GM23338 (cell line): ENCODE results near the gene MINAR1. TPM values are rescaled to one million over a fixed set of nuclear protein-coding genes. Genes with fewer than 3 reads are reported as not detected.

Source experiments
- ATAC-seq: fragments of 200-7000 bp; cut with Tn5 transposase; 3 replicates; pipeline ENCODE4 v1.9.1; 2020
- DNase-seq: peaks from one replicate; pipeline ENCODE4 v3.0.0-alpha.2; 2015; ENCODE audit warnings: low spot score
- H2AFZ ChIP-seq: fragments of 200-600 bp; sonication (generic); 2 replicates; pipeline ENCODE4 v1.8.0; 2016; ENCODE audit warnings: antibody characterized with exemption, mild to moderate bottlenecking, moderate library complexity
- H3F3A ChIP-seq: fragments of 200-600 bp; sonication (generic); replicated peaks from 2 replicates; pipeline ENCODE4 v1.8.0; 2017; ENCODE audit warnings: antibody characterized with exemption, mixed run types, low read depth
- H3K27ac ChIP-seq: fragments of 200-600 bp; sonication (generic); 2 replicates; pipeline ENCODE4 v1.6.1; 2016; ENCODE audit warnings: low read depth
- H3K27me3 ChIP-seq: fragments of 200-600 bp; sonication (generic); 2 replicates; pipeline ENCODE4 v1.8.0; 2016; ENCODE audit warnings: mild to moderate bottlenecking, mixed run types, moderate library complexity; ENCODE audit not compliant: insufficient read depth
- H3K36me3 ChIP-seq: fragments of 200-600 bp; sonication (generic); 2 replicates; pipeline ENCODE4 v1.8.0; 2016; ENCODE audit warnings: mild to moderate bottlenecking; ENCODE audit not compliant: insufficient read depth
- H3K4me1 ChIP-seq: fragments of 200-600 bp; sonication (generic); 2 replicates; pipeline ENCODE4 v1.8.0; 2016; ENCODE audit warnings: mild to moderate bottlenecking, moderate library complexity; ENCODE audit not compliant: insufficient read depth
- H3K4me2 ChIP-seq: fragments of 200-600 bp; sonication (generic); 2 replicates; pipeline ENCODE4 v1.7.1; 2017; ENCODE audit warnings: mixed run types
- H3K4me3 ChIP-seq: fragments of 200-600 bp; sonication (generic); 2 replicates; pipeline ENCODE4 v1.6.1; 2016; ENCODE audit warnings: mixed run types
- H3K79me2 ChIP-seq: fragments of 200-600 bp; sonication (generic); replicated peaks from 2 replicates; pipeline ENCODE4 v1.8.0; 2017; ENCODE audit warnings: mild to moderate bottlenecking; ENCODE audit not compliant: insufficient read depth
- H3K9me2 ChIP-seq: fragments of 200-600 bp; sonication (generic); 2 replicates; pipeline ENCODE4 v1.8.0; 2017; ENCODE audit not compliant: insufficient read depth
- H4K20me1 ChIP-seq: fragments of 200-600 bp; sonication (generic); replicated peaks from 2 replicates; pipeline ENCODE4 v1.8.0; 2017; ENCODE audit warnings: mild to moderate bottlenecking; ENCODE audit not compliant: insufficient read depth
- H3K27ac Mint-ChIP-seq: 2 replicates; pipeline ENCODE4 v1.8.0; 2020; ENCODE audit warnings: inconsistent platforms, mild to moderate bottlenecking, moderate library complexity, mixed read lengths
- H3K27me3 Mint-ChIP-seq: 3 replicates; pipeline ENCODE4 v1.8.0; 2022; ENCODE audit warnings: low read depth, mild to moderate bottlenecking, moderate library complexity, mixed read lengths, inconsistent platforms; ENCODE audit not compliant: insufficient read depth, poor library complexity
- H3K36me3 Mint-ChIP-seq: 3 replicates; pipeline ENCODE4 v1.8.0; 2021; ENCODE audit warnings: low read depth, mild to moderate bottlenecking, inconsistent platforms, moderate library complexity, mixed read lengths
- H3K4me1 Mint-ChIP-seq: 3 replicates; pipeline ENCODE4 v1.8.0; 2020; ENCODE audit warnings: mild to moderate bottlenecking, inconsistent platforms, mixed read lengths
- H3K4me3 Mint-ChIP-seq: 3 replicates; pipeline ENCODE4 v1.8.0; 2021; ENCODE audit warnings: moderate library complexity, mild to moderate bottlenecking, inconsistent platforms, mixed read lengths
- H3K9me3 Mint-ChIP-seq: 3 replicates; pipeline ENCODE4 v1.8.0; 2020; ENCODE audit warnings: moderate library complexity, mild to moderate bottlenecking, inconsistent platforms, mixed read lengths
- EZH2 ChIP-seq: fragments of 200-600 bp; sonication (generic); IDR thresholded peaks from one replicate; pipeline ENCODE4 v1.8.0; 2017; ENCODE audit warnings: antibody characterized with exemption, mild to moderate bottlenecking, low read depth; ENCODE audit not compliant: unreplicated experiment
- EZH2phosphoT487 ChIP-seq: fragments of 200-600 bp; sonication (generic); IDR thresholded peaks from one replicate; pipeline ENCODE4 v1.8.1; 2018; ENCODE audit warnings: antibody characterized with exemption; ENCODE audit not compliant: unreplicated experiment
- NANOG ChIP-seq: IDR thresholded peaks from 2 replicates; pipeline ENCODE4 v1.6.1; 2016; ENCODE audit warnings: antibody characterized with exemption, borderline replicate concordance
- POLR2AphosphoS5 ChIP-seq: IDR thresholded peaks from 2 replicates; pipeline ENCODE4 v1.6.1; 2016; ENCODE audit warnings: antibody characterized with exemption, low read depth
- polyA plus RNA-seq: library from polyadenylated mRNA; unstranded; fragments of >200 nt; fragmentation: Nextera tagmentation; extraction: Ambion mirVana; gene quantifications from 2 replicates; pipeline ENCODE4 v1.2.1, GENCODE V29; 2016
- total RNA-seq: library from RNA; depleted of rRNA; stranded (reverse); fragments of >200 nt; shearing (Covaris generic); gene quantifications from 2 replicates; pipeline ENCODE4 v1.2.3, GENCODE V29; 2014
- TF ChIP-seq, protein P1 (sequence below): IDR thresholded peaks from one replicate; pipeline ENCODE4 v1.6.1; 2018; ENCODE audit warnings: antibody characterized with exemption; ENCODE audit not compliant: unreplicated experiment
- TF ChIP-seq, protein P2 (sequence below): IDR thresholded peaks from 2 replicates; pipeline ENCODE4 v1.6.1; 2016; ENCODE audit warnings: antibody characterized with exemption
- TF ChIP-seq, protein P3 (sequence below): fragments of 250-450 bp; sonication (Bioruptor Pico); IDR thresholded peaks from 2 replicates; pipeline ENCODE4 v1.5.0; 2020; ENCODE audit warnings: mild to moderate bottlenecking, moderate library complexity

The MINAR1 gene
- total and polyA plus RNA-seq, 2 experiments from 2014 or later, result 0.32 to 1.4 TPM

DNA sequence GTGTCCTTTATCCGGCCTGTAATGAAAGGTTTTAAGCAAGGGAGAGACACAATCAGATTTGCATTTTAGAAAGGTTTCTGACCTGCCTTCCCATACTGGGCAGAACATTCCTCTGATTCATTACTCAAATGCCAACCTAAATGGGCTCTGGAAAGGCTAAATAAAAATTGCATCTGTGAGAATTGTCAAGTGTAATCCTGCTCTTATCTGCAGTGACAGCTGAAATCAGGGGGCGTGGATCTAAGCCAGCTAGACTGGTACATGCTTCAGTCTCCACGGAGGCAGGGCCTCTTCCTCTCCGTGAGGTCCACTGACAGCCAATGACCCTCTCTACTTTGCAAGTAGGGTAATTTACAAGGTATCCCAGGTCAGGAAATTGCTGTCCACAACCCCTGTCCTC is 32.5 kb upstream of the MINAR1 start:
- no peak for DNase-seq
- H3K9me3 Mint-ChIP-seq, result no peaks in the 10 kb centered on the region
- no peaks in the 10 kb centered on the region for H3K36me3 Mint-ChIP-seq
- TF ChIP-seq EZH2phosphoT487 (no peak), EZH2 (no peak)
- TF ChIP-seq, protein P1, sequence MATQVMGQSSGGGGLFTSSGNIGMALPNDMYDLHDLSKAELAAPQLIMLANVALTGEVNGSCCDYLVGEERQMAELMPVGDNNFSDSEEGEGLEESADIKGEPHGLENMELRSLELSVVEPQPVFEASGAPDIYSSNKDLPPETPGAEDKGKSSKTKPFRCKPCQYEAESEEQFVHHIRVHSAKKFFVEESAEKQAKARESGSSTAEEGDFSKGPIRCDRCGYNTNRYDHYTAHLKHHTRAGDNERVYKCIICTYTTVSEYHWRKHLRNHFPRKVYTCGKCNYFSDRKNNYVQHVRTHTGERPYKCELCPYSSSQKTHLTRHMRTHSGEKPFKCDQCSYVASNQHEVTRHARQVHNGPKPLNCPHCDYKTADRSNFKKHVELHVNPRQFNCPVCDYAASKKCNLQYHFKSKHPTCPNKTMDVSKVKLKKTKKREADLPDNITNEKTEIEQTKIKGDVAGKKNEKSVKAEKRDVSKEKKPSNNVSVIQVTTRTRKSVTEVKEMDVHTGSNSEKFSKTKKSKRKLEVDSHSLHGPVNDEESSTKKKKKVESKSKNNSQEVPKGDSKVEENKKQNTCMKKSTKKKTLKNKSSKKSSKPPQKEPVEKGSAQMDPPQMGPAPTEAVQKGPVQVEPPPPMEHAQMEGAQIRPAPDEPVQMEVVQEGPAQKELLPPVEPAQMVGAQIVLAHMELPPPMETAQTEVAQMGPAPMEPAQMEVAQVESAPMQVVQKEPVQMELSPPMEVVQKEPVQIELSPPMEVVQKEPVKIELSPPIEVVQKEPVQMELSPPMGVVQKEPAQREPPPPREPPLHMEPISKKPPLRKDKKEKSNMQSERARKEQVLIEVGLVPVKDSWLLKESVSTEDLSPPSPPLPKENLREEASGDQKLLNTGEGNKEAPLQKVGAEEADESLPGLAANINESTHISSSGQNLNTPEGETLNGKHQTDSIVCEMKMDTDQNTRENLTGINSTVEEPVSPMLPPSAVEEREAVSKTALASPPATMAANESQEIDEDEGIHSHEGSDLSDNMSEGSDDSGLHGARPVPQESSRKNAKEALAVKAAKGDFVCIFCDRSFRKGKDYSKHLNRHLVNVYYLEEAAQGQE, result no peak
- TF ChIP-seq, protein P2, sequence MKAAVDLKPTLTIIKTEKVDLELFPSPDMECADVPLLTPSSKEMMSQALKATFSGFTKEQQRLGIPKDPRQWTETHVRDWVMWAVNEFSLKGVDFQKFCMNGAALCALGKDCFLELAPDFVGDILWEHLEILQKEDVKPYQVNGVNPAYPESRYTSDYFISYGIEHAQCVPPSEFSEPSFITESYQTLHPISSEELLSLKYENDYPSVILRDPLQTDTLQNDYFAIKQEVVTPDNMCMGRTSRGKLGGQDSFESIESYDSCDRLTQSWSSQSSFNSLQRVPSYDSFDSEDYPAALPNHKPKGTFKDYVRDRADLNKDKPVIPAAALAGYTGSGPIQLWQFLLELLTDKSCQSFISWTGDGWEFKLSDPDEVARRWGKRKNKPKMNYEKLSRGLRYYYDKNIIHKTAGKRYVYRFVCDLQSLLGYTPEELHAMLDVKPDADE, result no peak
- Histone ChIP-seq H2AFZ (no peak overlapping the region), H3K4me3 (no peak overlapping the region), H3K4me2 (no peak overlapping the region), H3K4me1 (peaks cover 4% of the 10 kb centered on the region; the same call in 1 of the 2 replicates), H3K27me3 (no peaks in the 10 kb centered on the region), H3K79me2 (no peaks in the 10 kb centered on the region), H3F3A (no peaks in the 10 kb centered on the region), H3K9me2 (0 out of 2 replicates have a peak, but pooled peaks cover 2% of the 10 kb centered on the region), H3K27ac (no peak overlapping the region), H3K36me3 (no peaks in the 10 kb centered on the region), H4K20me1 (no peaks in the 10 kb centered on the region)
- no peak overlapping the region for H3K27ac Mint-ChIP-seq
- H3K4me1 Mint-ChIP-seq, result peaks cover 5% of the 10 kb centered on the region; the same call in 2 of the 3 replicates
- H3K27me3 Mint-ChIP-seq, result no peaks in the 10 kb centered on the region
- no peak for ATAC-seq
- no peak overlapping the region for H3K4me3 Mint-ChIP-seq

DNA sequence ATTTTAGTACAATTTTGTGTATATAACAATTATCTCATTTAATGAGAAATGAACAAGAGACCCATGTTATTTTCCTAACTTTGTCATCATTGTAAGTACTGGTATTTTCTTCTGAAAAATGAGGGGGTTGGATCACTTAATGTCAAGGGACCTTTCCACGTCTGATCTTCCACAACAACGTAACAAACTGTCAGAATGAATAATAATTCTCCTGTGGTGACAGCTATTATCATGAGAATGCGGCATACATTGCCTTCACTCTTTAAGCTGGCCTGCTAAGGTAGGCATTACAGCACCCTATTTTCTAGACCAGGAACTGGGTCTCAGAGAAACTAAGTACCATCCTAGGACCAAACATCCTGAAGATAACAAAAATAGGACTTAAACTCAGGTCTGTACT is 31.5 kb upstream of the MINAR1 start:
- ATAC-seq (no peak), DNase-seq (no peak)
- Histone ChIP-seq H3K79me2 (no peaks in the 10 kb centered on the region), H3K27ac (no peak overlapping the region), H3K9me2 (0 out of 2 replicates have a peak, but pooled peaks cover 5% of the 10 kb centered on the region), H3K36me3 (no peaks in the 10 kb centered on the region), H3K4me3 (no peak overlapping the region), H3K27me3 (no peaks in the 10 kb centered on the region), H4K20me1 (no peaks in the 10 kb centered on the region), H3F3A (no peaks in the 10 kb centered on the region), H2AFZ (no peak overlapping the region), H3K4me1 (peaks cover 4% of the 10 kb centered on the region; the same call in 1 of the 2 replicates), H3K4me2 (no peak overlapping the region)
- Mint-ChIP-seq H3K27ac (no peak overlapping the region), H3K36me3 (no peaks in the 10 kb centered on the region), H3K27me3 (no peaks in the 10 kb centered on the region), H3K4me1 (peaks cover 5% of the 10 kb centered on the region; the same call in 2 of the 3 replicates), H3K9me3 (no peaks in the 10 kb centered on the region), H3K4me3 (no peak overlapping the region)
- TF ChIP-seq EZH2phosphoT487 (no peak), NANOG (no peak), POLR2AphosphoS5 (no peak)
- TF ChIP-seq, protein P3, sequence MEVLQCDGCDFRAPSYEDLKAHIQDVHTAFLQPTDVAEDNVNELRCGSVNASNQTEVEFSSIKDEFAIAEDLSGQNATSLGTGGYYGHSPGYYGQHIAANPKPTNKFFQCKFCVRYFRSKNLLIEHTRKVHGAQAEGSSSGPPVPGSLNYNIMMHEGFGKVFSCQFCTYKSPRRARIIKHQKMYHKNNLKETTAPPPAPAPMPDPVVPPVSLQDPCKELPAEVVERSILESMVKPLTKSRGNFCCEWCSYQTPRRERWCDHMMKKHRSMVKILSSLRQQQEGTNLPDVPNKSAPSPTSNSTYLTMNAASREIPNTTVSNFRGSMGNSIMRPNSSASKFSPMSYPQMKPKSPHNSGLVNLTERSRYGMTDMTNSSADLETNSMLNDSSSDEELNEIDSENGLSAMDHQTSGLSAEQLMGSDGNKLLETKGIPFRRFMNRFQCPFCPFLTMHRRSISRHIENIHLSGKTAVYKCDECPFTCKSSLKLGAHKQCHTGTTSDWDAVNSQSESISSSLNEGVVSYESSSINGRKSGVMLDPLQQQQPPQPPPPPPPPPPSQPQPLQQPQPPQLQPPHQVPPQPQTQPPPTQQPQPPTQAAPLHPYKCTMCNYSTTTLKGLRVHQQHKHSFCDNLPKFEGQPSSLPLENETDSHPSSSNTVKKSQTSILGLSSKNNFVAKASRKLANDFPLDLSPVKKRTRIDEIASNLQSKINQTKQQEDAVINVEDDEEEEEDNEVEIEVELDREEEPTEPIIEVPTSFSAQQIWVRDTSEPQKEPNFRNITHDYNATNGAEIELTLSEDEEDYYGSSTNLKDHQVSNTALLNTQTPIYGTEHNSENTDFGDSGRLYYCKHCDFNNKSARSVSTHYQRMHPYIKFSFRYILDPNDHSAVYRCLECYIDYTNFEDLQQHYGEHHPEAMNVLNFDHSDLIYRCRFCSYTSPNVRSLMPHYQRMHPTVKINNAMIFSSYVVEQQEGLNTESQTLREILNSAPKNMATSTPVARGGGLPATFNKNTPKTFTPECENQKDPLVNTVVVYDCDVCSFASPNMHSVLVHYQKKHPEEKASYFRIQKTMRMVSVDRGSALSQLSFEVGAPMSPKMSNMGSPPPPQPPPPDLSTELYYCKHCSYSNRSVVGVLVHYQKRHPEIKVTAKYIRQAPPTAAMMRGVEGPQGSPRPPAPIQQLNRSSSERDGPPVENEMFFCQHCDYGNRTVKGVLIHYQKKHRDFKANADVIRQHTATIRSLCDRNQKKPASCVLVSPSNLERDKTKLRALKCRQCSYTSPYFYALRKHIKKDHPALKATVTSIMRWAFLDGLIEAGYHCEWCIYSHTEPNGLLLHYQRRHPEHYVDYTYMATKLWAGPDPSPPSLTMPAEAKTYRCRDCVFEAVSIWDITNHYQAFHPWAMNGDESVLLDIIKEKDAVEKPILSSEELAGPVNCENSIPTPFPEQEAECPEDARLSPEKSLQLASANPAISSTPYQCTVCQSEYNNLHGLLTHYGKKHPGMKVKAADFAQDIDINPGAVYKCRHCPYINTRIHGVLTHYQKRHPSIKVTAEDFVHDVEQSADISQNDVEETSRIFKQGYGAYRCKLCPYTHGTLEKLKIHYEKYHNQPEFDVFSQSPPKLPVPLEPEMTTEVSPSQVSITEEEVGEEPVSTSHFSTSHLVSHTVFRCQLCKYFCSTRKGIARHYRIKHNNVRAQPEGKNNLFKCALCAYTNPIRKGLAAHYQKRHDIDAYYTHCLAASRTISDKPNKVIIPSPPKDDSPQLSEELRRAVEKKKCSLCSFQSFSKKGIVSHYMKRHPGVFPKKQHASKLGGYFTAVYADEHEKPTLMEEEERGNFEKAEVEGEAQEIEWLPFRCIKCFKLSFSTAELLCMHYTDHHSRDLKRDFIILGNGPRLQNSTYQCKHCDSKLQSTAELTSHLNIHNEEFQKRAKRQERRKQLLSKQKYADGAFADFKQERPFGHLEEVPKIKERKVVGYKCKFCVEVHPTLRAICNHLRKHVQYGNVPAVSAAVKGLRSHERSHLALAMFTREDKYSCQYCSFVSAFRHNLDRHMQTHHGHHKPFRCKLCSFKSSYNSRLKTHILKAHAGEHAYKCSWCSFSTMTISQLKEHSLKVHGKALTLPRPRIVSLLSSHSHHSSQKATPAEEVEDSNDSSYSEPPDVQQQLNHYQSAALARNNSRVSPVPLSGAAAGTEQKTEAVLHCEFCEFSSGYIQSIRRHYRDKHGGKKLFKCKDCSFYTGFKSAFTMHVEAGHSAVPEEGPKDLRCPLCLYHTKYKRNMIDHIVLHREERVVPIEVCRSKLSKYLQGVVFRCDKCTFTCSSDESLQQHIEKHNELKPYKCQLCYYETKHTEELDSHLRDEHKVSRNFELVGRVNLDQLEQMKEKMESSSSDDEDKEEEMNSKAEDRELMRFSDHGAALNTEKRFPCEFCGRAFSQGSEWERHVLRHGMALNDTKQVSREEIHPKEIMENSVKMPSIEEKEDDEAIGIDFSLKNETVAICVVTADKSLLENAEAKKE (CRISPR knock-in tag), result no peak
